ENCODE results near the gene AP1B1. TPM values are rescaled to one million over a fixed set of nuclear protein-coding genes. Genes with fewer than 3 reads are reported as not detected.

The AP1B1 gene
- total RNA-seq, 1 donor from 2014 or later: 70.3 TPM

GRCh38 chr22:29391546-29391945 is 3.2 kb upstream of the AP1B1 start:
- peaks cover 22% of the 10 kb centered on the region for H3K4me1 ChIP-seq
- intact Hi-C loops (cut with DNase I): no loop called here
- H3K36me3 ChIP-seq: no peaks in the 10 kb centered on the region
- no peak for DNase-seq
- no peaks in the 10 kb centered on the region for H3K9me3 ChIP-seq
- H3K27ac ChIP-seq: no peak overlapping the region
- TF ChIP-seq, protein P1, sequence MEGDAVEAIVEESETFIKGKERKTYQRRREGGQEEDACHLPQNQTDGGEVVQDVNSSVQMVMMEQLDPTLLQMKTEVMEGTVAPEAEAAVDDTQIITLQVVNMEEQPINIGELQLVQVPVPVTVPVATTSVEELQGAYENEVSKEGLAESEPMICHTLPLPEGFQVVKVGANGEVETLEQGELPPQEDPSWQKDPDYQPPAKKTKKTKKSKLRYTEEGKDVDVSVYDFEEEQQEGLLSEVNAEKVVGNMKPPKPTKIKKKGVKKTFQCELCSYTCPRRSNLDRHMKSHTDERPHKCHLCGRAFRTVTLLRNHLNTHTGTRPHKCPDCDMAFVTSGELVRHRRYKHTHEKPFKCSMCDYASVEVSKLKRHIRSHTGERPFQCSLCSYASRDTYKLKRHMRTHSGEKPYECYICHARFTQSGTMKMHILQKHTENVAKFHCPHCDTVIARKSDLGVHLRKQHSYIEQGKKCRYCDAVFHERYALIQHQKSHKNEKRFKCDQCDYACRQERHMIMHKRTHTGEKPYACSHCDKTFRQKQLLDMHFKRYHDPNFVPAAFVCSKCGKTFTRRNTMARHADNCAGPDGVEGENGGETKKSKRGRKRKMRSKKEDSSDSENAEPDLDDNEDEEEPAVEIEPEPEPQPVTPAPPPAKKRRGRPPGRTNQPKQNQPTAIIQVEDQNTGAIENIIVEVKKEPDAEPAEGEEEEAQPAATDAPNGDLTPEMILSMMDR (IDR thresholded peaks at IDR 0.05): no peak
- ATAC-seq: no peak
- H3K27me3 ChIP-seq (ENCODE audit: low read depth): no peaks in the 10 kb centered on the region
- no peak overlapping the region for H3K4me3 ChIP-seq

- H3K27ac ChIP-seq: no peak overlapping the region
- intact Hi-C loops (cut with DNase I): no loop called here
- H3K36me3 ChIP-seq: peaks cover 4% of the 10 kb centered on the region
- no peak for DNase-seq
- no peak for ATAC-seq
- TF ChIP-seq, protein P1 (IDR thresholded peaks at IDR 0.05): no peak
- no peaks in the 10 kb centered on the region for H3K9me3 ChIP-seq
- peaks cover 35% of the 10 kb centered on the region for H3K4me1 ChIP-seq
- H3K27me3 ChIP-seq (ENCODE audit: low read depth): no peaks in the 10 kb centered on the region
- no peak overlapping the region for H3K4me3 ChIP-seq
These were observed 1.9 kb upstream of the AP1B1 start for GRCh38 chr22:29390270-29390669.

DNA sequence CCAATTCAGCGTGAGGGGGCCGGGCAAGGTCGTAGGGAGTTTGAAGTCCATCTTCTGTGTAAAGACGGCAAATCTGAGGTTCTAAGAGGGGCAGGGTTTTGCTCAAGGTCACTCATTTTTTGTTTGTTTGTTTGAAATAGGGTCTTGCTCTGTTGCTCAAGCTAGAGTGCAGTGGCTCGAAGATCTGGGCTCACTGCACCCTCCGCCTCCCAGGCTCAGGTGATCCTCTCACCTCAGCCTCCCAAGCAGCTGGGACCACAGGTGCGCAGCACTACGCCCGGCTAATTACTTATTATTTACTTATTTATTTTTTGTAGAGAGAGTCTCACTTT is 355 bp upstream of the AP1B1 start:
- TF ChIP-seq, protein P1 (IDR thresholded peaks at IDR 0.05): no peak
- H3K27me3 ChIP-seq (ENCODE audit: low read depth): no peaks in the 10 kb centered on the region
- H3K4me1 ChIP-seq: peaks cover 51% of the 10 kb centered on the region
- no peak for ATAC-seq
- H3K27ac ChIP-seq: peak overlapping the region; percentile 89
- H3K36me3 ChIP-seq: peaks cover 13% of the 10 kb centered on the region
- intact Hi-C loops (cut with DNase I): no loop called here
- H3K4me3 ChIP-seq: peak overlapping the region; percentile 92
- no peaks in the 10 kb centered on the region for H3K9me3 ChIP-seq
- DNase-seq: no peak

DNA sequence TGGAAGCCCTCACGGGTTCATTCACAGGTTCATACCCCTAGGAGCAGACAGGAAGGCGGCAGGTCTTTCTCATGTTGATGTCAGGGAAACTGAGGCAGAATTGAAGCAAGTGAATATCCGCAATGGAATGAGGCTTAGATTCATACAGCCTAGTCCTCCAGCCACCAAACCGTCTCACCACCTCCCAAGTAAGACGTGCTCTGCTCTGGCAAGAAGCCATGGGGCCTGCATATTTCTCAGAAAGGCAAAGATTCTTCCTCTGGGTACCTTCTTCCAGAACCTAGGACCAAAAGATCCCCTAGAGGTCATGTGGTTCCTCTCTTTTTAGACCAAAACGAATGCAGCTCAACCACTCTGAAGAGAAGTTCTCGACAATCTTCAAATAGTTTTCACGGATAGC is 1.7 kb downstream of the AP1B1 start:
- H3K36me3 ChIP-seq: peaks cover 15% of the 10 kb centered on the region
- peak overlapping the region; percentile 41 for H3K27ac ChIP-seq
- no peak for DNase-seq
- TF ChIP-seq, protein P1 (IDR thresholded peaks at IDR 0.05): no peak
- H3K4me1 ChIP-seq: peaks cover 70% of the 10 kb centered on the region
- no peak for ATAC-seq
- no peak overlapping the region for H3K4me3 ChIP-seq
- H3K27me3 ChIP-seq (ENCODE audit: low read depth): no peaks in the 10 kb centered on the region
- no peaks in the 10 kb centered on the region for H3K9me3 ChIP-seq
- intact Hi-C loops (cut with DNase I): no loop called here

DNA sequence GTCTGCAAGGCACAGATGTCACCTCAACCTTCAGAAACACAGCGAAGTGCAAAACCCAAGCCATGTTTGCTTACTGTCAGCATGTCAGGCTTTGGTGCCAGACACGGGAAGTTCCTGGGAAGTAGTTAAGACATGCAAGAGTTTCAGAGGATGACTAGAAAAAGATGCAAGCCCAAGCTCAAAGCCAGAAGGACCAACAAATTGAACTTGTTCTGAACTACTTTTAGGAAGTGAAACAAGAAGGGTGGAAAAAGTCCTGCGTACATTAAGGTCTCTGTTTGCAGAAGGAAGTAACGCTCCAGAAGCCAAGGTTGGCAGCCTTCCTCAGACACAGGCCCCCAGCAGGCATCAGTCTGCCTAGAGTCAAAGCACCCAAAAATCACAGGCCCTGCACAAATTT is 2.6 kb downstream of the AP1B1 start:
- intact Hi-C loops (cut with DNase I): no loop called here

More for the DNA sequence above, 2.6 kb downstream of the AP1B1 start:
- ATAC-seq: peak; percentile 11 to 37
- no peak overlapping the region for H3K4me3 ChIP-seq
- no peaks in the 10 kb centered on the region for H3K27me3 ChIP-seq (ENCODE audit: low read depth)
- DNase-seq: no peak
- H3K4me1 ChIP-seq: peaks cover 71% of the 10 kb centered on the region
- TF ChIP-seq, protein P1 (IDR thresholded peaks at IDR 0.05): no peak
- H3K27ac ChIP-seq: peak overlapping the region; percentile 41
- H3K36me3 ChIP-seq: peaks cover 15% of the 10 kb centered on the region
- H3K9me3 ChIP-seq: no peaks in the 10 kb centered on the region

All from lower lobe of right lung (tissue), 2 donors.